ENCODE data around the gene MAP3K9.

MAP3K9 gene

DNA sequence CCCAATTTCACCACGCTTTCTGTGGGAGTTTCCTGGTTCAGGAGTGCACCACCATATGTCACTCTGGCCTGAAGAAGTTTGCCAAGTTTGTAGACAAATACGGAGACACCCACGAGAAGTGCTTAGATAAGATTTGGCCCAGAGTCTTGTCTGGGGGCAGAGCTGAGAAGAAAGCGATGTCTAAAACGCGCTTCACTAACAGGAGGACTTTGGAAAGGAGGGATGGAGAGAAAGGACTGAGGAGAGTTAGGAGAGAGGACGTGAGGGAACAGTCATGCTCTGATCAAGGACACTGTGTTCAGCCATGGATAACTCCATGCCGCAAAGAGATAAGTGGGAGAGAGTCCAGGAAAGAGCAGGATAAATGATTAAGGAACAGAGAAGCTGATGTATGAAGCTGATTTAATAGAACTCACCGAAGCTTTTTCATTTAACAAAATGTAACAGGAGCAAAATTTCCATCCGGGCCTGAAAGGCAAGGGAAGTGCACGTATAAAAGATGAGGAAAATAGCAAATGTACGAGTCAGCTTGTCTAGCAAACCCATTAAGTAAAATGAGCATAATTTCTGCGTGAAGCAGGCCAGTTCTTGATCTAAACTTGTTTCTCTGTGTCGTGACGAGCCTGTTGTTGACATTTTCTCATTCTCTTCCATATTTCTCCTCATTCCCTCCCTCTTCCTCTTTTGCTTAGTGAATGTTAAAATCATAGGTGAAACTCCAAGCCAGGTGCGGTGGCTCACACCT is 23.4 kb upstream of the MAP3K9 start:
- TF ChIP-seq, protein P1, sequence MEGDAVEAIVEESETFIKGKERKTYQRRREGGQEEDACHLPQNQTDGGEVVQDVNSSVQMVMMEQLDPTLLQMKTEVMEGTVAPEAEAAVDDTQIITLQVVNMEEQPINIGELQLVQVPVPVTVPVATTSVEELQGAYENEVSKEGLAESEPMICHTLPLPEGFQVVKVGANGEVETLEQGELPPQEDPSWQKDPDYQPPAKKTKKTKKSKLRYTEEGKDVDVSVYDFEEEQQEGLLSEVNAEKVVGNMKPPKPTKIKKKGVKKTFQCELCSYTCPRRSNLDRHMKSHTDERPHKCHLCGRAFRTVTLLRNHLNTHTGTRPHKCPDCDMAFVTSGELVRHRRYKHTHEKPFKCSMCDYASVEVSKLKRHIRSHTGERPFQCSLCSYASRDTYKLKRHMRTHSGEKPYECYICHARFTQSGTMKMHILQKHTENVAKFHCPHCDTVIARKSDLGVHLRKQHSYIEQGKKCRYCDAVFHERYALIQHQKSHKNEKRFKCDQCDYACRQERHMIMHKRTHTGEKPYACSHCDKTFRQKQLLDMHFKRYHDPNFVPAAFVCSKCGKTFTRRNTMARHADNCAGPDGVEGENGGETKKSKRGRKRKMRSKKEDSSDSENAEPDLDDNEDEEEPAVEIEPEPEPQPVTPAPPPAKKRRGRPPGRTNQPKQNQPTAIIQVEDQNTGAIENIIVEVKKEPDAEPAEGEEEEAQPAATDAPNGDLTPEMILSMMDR (IDR thresholded peaks at IDR 0.05; ENCODE audit: control insufficient read depth, insufficient read depth, low read depth, low read length, missing control alignments): no peak
- no peak overlapping the region for H3K4me3 ChIP-seq (ENCODE audit: control insufficient read depth, low read depth, low read length)
- DNase-seq (ENCODE audit: low read depth): no peak

DNA sequence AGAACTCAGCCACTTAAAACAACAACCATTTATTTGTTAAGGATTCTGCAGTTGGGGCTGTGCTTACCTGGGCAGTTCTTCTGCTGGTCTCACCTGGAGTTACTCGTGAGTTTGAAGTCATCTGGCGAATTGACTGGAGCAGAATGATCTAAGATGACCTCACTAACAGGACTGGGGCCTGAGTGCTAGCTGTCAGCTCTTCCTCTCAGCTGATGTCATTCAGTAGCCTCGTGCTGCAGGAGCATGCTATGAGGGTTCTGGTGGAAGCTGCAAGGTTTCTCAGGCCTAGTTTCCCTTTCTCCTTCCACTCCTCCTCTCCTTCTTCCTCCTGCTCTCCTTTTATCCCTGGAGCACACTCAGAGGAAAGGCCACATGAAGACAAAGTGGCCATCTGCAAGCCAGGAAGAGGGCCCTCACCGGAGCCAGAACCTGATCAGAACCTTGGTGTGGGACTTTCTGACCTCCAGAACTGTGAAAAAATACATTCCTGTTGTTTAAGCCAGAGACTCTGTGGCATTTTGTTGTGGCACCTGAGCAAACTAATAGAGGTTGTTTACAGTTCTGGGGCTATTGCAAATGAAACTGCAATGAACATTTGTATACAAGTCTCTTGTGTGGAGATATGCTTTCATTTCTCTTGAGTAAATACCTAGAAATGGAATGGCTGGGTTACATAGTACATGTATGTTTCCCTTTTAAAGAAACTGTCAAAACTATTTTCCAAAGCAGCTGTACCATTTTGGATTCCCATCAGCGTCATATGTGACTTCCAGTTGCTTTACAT is 21.9 kb upstream of the MAP3K9 start:
- TF ChIP-seq, protein P1 (IDR thresholded peaks at IDR 0.05; ENCODE audit: control insufficient read depth, insufficient read depth, low read depth, low read length, missing control alignments): no peak
- DNase-seq (ENCODE audit: low read depth): no peak
- H3K4me3 ChIP-seq (ENCODE audit: control insufficient read depth, low read depth, low read length): no peak overlapping the region

DNA sequence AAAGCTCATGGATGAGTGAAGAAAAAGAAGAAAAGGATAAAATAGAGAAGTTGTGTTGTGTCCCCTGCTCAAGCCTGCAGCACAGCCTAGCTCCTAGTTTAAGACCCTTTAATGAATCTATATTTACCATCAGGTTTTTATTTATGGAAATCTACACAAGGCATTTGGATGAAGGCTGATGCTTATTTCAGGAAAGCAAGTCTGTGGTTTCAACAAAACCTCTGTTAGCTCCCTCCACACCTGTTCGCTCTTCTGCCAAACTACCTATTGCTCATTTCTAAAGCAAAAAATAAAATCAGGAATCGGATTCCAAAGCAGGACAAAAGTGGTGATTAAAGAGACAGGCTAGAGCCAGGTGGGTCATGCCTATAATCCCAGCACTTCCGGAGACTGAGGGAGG is 18.9 kb upstream of the MAP3K9 start:
- H3K4me3 ChIP-seq (ENCODE audit: control insufficient read depth, low read depth, low read length): no peak overlapping the region
- no peak for DNase-seq (ENCODE audit: low read depth)
- TF ChIP-seq, protein P1 (IDR thresholded peaks at IDR 0.05; ENCODE audit: control insufficient read depth, insufficient read depth, low read depth, low read length, missing control alignments): no peak

DNA sequence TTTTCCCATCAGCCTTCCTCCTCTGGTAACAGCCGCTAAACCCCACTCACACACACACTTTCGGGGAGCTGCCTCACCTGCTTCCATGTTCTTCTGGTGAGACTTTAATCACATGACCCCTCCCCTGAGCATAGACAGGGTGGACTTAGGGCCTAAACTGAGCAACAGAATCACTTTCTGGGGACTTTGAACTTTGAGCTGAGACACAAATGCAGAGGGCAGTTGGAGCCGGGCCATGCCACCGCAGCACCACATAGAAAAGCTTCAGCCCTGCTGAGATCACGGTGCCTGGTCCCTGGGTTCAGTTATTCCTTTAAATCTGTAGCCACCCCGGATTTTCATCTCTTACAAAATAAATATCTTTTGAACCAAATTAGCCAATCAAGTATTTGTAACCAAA is 18.4 kb upstream of the MAP3K9 start:
- TF ChIP-seq, protein P1 (IDR thresholded peaks at IDR 0.05; ENCODE audit: control insufficient read depth, insufficient read depth, low read depth, low read length, missing control alignments): no peak
- no peak overlapping the region for H3K4me3 ChIP-seq (ENCODE audit: control insufficient read depth, low read depth, low read length)
- DNase-seq (ENCODE audit: low read depth): no peak

DNA sequence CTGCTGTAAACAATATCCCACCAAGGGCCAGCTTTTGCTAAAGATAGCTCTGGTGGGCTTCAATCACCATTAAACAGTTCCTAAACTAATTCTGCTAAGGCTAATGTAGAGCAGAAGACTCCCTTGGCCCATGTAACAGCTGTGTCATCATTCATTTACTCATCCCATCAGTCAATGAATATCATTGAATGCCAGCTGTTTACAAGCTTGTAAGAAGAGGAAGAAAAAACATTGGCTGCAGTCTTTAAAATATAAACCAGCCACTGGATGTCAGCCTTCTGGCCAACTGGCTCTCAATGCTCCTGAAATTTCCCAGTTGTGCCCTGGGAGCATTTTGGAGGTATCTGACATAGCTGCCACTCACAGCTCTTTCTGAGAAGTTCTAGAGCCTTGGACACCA is 18.0 kb upstream of the MAP3K9 start:
- TF ChIP-seq, protein P1 (IDR thresholded peaks at IDR 0.05; ENCODE audit: control insufficient read depth, insufficient read depth, low read depth, low read length, missing control alignments): peak; percentile 26

DNA sequence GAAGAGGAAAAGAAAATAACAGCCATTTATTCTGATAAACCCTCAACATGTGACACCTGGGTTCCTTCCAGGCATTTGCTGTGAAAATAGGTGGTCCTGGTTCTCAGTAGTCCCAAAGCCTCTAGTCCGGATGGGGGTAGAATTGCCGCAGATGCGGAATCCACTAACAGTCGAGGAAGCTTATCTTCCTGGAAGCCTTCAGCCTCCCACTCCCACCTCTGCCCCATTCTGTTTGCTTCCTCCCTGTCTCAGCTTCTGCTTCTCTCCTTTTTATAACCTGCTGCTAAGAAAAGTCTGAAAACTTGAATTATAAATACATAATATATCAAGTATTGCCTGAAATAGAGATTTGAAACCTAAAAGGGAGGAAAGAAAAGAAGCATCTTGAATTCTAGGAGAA is 14.0 kb upstream of the MAP3K9 start:
- DNase-seq (ENCODE audit: low read depth): no peak
- H3K4me3 ChIP-seq (ENCODE audit: control insufficient read depth, low read depth, low read length): no peak overlapping the region
- TF ChIP-seq, protein P1 (IDR thresholded peaks at IDR 0.05; ENCODE audit: control insufficient read depth, insufficient read depth, low read depth, low read length, missing control alignments): no peak

More for the DNA sequence above, 18.0 kb upstream of the MAP3K9 start:
- peak; percentile 25 for DNase-seq (ENCODE audit: low read depth)
- H3K4me3 ChIP-seq (ENCODE audit: control insufficient read depth, low read depth, low read length): no peak overlapping the region
